Measurements from ENCODE around the gene HSD17B2. TPM values are rescaled to one million over a fixed set of nuclear protein-coding genes. Genes with fewer than 3 reads are reported as not detected.

HSD17B2 gene
- total RNA-seq, 4 donors from 2014 or later, result not detected

GRCh38 chr16:82083710-82084353, 48.8 kb downstream of the HSD17B2 start:
- no peak overlapping the region for H3K27ac ChIP-seq
- WGBS, 2 donors, result 86 to 91% methylated on average over 6 of the region's 6 CpGs
- TF ChIP-seq CTCF (IDR thresholded peaks at IDR 0.05) (no peak), EP300 (IDR thresholded peaks at IDR 0.05) (no peak), POLR2A (IDR thresholded peaks at IDR 0.05) (no peak)

GRCh38 chr16:82085011-82085779, 50.1 kb downstream of the HSD17B2 start:
- 61 to 63% methylated on average over 2 of the region's 2 CpGs for WGBS, 2 donors
- Histone ChIP-seq H3K27ac (no peak overlapping the region), H3K36me3 (no peaks in the 10 kb centered on the region), H3K27me3 (no peaks in the 10 kb centered on the region), H3K9me3 (no peaks in the 10 kb centered on the region), H3K4me1 (no peaks in the 10 kb centered on the region), H3K4me3 (no peak overlapping the region)
- no peak for DNase-seq (ENCODE audit: low spot score in 2 of 2)
- TF ChIP-seq EP300 (IDR thresholded peaks at IDR 0.05), result no peak

More at GRCh38 chr16:82083710-82084353, 48.8 kb downstream of the HSD17B2 start:
- Histone ChIP-seq H3K9me3 (peaks cover 0 to 7% (median 0%) of the 10 kb centered on the region in 4 donors), H3K4me1 (no peaks in the 10 kb centered on the region), H3K36me3 (no peaks in the 10 kb centered on the region), H3K4me3 (no peak overlapping the region), H3K27me3 (no peaks in the 10 kb centered on the region)
- no peak for DNase-seq (ENCODE audit: low spot score in 2 of 2)

- WGBS, 2 donors, result 60 to 67% methylated on average over 4 of the region's 4 CpGs
- no peak overlapping the region for H3K27ac ChIP-seq
- no peaks in the 10 kb centered on the region for H3K9me3 ChIP-seq
- H3K4me3 ChIP-seq, result no peak overlapping the region
- no peaks in the 10 kb centered on the region for H3K36me3 ChIP-seq
- no peaks in the 10 kb centered on the region for H3K4me1 ChIP-seq
- H3K27me3 ChIP-seq, result no peaks in the 10 kb centered on the region
- TF ChIP-seq CTCF (IDR thresholded peaks at IDR 0.05) (no peak), EP300 (IDR thresholded peaks at IDR 0.05) (no peak), POLR2A (IDR thresholded peaks at IDR 0.05) (no peak)
- no peak for DNase-seq (ENCODE audit: low spot score in 2 of 2)
These were observed 53.4 kb downstream of the HSD17B2 start for GRCh38 chr16:82088483-82088882.

GRCh38 chr16:82091241-82091640, 56.2 kb downstream of the HSD17B2 start:
- TF ChIP-seq EP300 (IDR thresholded peaks at IDR 0.05) (no peak), CTCF (IDR thresholded peaks at IDR 0.05) (no peak), POLR2A (IDR thresholded peaks at IDR 0.05) (no peak)

GRCh38 chr16:82092711-82093110, 57.7 kb downstream of the HSD17B2 start:
- no peak overlapping the region for H3K4me3 ChIP-seq
- no peaks in the 10 kb centered on the region for H3K4me1 ChIP-seq
- no peak for TF ChIP-seq CTCF (IDR thresholded peaks at IDR 0.05)
- TF ChIP-seq EP300 (IDR thresholded peaks at IDR 0.05), result no peak
- no peak for TF ChIP-seq POLR2A (IDR thresholded peaks at IDR 0.05)
- WGBS, 2 donors, result 85 to 94% methylated on average over 2 of the region's 2 CpGs
- H3K27me3 ChIP-seq, result no peaks in the 10 kb centered on the region
- DNase-seq (ENCODE audit: low spot score in 2 of 2), result no peak
- no peak overlapping the region for H3K27ac ChIP-seq
- no peaks in the 10 kb centered on the region for H3K9me3 ChIP-seq
- H3K36me3 ChIP-seq, result no peaks in the 10 kb centered on the region

More at GRCh38 chr16:82091241-82091640, 56.2 kb downstream of the HSD17B2 start:
- H3K27me3 ChIP-seq, result no peaks in the 10 kb centered on the region
- H3K36me3 ChIP-seq, result no peaks in the 10 kb centered on the region
- DNase-seq (ENCODE audit: low spot score in 2 of 2), result no peak
- H3K4me3 ChIP-seq, result no peak overlapping the region
- no peaks in the 10 kb centered on the region for H3K4me1 ChIP-seq
- H3K27ac ChIP-seq, result no peak overlapping the region
- 91% methylated on average over 1 of the region's 1 CpG for WGBS, 2 donors
- H3K9me3 ChIP-seq, result no peaks in the 10 kb centered on the region

Measured in tibial nerve (tissue), 4 donors.